ENCODE data around the gene RAB3GAP1.

DNA sequence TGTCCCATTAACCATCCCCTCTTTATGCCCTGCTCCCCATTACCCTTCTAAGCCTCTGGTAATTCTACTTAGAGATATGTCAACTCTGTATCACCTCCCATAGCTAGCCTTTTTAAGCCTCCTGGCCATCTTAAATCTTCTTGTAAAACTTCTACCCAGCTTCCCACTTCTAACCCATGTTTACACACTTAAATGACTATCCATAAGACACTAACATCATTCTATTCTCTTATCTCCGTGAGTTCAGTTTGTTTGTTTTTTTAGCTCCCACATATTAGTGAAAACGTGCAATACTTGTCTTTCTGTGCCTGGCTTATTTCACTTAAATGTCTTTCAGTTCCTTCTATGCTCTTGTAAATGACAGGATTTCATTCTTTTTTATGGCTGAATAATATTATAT lies 42.4 kb downstream of the RAB3GAP1 start:
- TF ChIP-seq, protein P1, sequence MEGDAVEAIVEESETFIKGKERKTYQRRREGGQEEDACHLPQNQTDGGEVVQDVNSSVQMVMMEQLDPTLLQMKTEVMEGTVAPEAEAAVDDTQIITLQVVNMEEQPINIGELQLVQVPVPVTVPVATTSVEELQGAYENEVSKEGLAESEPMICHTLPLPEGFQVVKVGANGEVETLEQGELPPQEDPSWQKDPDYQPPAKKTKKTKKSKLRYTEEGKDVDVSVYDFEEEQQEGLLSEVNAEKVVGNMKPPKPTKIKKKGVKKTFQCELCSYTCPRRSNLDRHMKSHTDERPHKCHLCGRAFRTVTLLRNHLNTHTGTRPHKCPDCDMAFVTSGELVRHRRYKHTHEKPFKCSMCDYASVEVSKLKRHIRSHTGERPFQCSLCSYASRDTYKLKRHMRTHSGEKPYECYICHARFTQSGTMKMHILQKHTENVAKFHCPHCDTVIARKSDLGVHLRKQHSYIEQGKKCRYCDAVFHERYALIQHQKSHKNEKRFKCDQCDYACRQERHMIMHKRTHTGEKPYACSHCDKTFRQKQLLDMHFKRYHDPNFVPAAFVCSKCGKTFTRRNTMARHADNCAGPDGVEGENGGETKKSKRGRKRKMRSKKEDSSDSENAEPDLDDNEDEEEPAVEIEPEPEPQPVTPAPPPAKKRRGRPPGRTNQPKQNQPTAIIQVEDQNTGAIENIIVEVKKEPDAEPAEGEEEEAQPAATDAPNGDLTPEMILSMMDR (conservative IDR thresholded peaks at IDR 0.05; ENCODE audit: low read depth, low read length) = no peak
- no peak for TF ChIP-seq EZH2phosphoT487 (IDR thresholded peaks at IDR 0.05; ENCODE audit: borderline replicate concordance, low read length)
